GM19035 (cell line): ENCODE data around the gene RNGTT.
A peak's percentile ranks its signal among the peaks of the same experiment; 100 is the strongest.
"Not testable (repeated sequence)": the region's sequence is repeated elsewhere in the genome, so short reads cannot be mapped to it uniquely, and the experiment has no call there.

Experiments
- ATAC-seq: cut with Tn5 transposase; IDR thresholded peaks from one replicate; pipeline ENCODE4 v1.9.1; 2021; ENCODE audit not compliant: unreplicated experiment

RNGTT gene

DNA sequence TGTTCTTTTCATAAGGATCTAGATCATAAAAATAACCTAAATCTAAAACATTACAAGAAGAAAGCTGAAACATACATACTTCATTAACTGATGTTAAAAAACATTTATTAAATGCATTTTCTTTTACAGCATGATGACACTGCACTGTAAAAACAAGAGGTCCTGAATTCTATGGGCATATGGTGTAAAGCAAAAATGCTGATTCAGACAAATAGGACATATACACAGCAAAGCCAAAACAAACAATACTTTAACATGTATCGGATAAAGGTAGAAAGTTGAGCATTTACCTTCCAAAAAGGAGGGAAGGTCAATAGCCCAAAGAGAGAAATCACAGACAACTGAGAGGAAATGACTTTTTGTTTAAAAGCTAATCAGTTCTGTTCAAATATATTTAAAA, 221.5 kb downstream of the RNGTT start:
- ATAC-seq = no peak

GRCh38 chr6:88741071-88741470, 222.3 kb downstream of the RNGTT start:
- ATAC-seq = no peak

GRCh38 chr6:88734544-88734943, 228.9 kb downstream of the RNGTT start:
- ATAC-seq = no peak

GRCh38 chr6:88730611-88731011, 232.8 kb downstream of the RNGTT start:
- no peak for ATAC-seq

- ATAC-seq = no peak
These were observed 234.7 kb downstream of the RNGTT start for GRCh38 chr6:88728756-88729155.

GRCh38 chr6:88726409-88726808, 237.0 kb downstream of the RNGTT start:
- ATAC-seq = not testable (repeated sequence)

GRCh38 chr6:88725111-88725975, 238.1 kb downstream of the RNGTT start:
- ATAC-seq = no peak

GRCh38 chr6:88722686-88723085, 240.7 kb downstream of the RNGTT start:
- no peak for ATAC-seq

DNA sequence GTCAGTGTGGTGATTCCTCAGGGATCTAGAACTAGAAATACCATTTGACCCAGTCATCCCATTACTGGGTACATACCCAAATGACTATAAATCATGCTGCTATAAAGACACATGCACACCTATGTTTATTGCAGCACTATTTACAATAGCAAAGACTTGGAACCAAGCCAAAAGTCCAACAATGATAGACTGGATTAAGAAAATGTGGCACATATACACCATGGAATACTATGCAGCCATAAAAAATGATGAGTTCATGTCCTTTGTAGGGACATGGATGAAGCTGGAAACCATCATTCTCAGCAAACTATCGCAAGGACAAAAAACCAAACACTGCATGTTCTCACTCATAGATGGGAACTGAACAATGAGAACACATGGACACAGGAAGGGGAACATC, 247.0 kb downstream of the RNGTT start:
- ATAC-seq = not testable (repeated sequence)

- no peak for ATAC-seq
These were observed 251.0 kb downstream of the RNGTT start for GRCh38 chr6:88712243-88712936.

DNA sequence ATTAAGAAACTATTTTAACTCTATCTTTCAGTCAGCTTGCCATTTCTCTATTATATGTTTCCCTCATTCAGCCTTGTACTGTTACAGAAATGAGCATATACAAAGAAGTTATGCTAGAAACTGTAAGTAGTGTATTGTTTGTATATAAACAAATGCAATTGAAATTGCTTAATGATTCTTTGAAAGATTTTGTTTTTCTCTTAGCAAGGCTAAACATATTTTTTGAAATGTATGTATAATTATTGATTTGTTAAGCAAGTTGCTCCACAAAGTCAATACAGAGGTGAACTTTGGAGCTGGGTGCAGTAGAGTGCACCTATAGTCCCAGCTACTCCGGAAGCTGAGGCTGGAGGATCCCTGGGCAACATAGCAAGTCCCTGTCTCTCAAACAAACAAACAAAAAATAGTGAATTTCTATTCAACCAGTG, 253.6 kb downstream of the RNGTT start:
- no peak for ATAC-seq

DNA sequence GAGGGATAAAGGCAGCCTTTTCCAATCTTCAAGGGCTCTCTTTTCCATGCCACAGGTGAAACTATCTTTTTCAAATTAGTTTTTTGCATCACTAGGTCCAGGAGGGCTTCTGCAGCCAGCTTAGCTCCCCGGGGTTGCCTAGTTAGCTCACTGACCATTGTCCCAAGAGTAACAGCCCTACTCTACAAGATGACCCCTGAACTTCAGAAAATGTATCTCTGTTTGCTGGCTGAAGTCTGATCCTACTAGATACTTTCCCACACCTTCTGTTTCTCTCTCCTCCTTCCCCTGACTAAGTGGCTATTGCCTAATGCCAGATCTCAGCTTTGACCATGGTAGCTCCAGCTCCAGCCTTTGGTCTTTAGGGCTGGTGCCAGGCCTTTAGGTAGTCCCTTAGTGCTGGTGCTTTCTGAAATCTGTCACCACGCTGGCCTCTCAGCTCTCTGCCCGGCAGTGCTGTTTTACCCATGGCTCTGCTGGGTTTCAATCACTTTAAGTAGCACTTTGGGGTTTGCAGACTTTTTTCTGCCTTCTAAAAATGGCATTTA, 255.1 kb downstream of the RNGTT start:
- no peak for ATAC-seq

- peak; percentile 83 for ATAC-seq
These were observed 257.8 kb downstream of the RNGTT start for GRCh38 chr6:88705601-88706000.

GRCh38 chr6:88704980-88705379, 258.4 kb downstream of the RNGTT start:
- no peak for ATAC-seq

DNA sequence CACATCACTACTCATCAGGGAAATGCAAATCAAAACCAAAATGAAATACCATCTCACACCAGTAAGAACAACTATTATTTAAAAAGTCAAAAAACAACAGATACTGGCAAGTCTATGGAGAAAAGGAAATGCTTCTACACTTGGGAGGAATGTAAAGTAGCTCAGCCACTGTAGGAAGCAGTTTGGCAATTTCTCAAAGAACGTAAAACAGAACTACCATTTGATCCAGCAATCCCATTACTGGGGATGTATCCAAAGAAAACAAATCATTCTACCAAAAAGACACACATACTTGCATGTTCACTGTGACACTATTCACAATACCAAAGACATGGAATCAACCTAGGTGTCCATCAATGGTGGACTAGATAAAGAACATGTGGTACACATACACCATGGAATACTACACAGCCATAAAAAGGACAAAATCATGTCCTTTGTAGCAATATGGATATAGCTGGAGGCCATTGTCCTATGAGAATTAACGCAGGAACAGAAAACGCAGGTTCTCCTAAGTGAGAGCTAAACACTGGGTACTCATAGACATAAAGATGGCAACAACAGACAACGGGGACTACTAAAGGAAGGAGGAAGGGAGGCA, 260.4 kb downstream of the RNGTT start:
- no peak for ATAC-seq

GRCh38 chr6:88698661-88699060, 264.8 kb downstream of the RNGTT start:
- no peak for ATAC-seq

GRCh38 chr6:88695937-88696336, 267.5 kb downstream of the RNGTT start:
- no peak for ATAC-seq

GRCh38 chr6:88683734-88684133, 279.7 kb downstream of the RNGTT start:
- no peak for ATAC-seq

GRCh38 chr6:88680654-88681053, 282.8 kb downstream of the RNGTT start:
- ATAC-seq = no peak

DNA sequence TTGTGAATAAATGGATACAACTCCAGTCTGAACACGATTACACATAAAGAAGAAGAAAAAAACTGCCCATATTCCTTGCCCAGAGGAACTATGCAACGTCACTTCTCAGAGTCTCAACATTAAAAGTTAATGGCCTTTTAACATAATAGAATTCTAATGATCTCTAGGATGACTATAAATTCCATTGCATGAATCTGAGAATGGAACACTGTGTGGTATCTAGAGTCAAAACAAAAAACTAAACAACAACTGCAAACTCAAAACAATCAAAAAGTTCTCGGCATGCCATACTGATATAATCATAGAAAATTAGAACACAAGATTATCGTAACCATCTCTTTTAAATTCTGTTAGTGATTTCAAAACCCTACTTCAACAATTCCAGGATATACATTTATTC, 283.6 kb downstream of the RNGTT start:
- ATAC-seq = no peak

GRCh38 chr6:88677356-88677755, 286.1 kb downstream of the RNGTT start:
- ATAC-seq = no peak

DNA sequence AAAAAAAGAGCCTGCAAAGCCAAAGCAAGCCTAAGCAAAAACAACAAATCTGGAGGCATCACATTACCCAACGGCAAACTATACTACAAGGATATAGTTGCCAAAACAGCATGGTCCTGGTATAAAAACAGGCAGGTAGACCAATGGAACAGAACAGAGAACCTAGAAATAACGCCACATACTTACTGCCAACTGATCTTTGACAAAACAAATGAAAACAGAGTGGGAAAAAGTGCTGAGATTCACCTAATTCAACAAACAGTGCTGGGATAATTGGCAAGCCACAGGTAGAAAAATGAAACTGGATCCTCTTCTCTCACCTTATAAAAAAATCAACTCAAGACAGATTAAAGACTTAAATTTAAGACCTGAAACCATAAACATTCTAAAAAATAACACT, 291.8 kb downstream of the RNGTT start:
- no peak for ATAC-seq
